GM19240 (cell line): ENCODE measurements around the gene LIPI.
"Not testable (repeated sequence)": the region's sequence is repeated elsewhere in the genome, so short reads cannot be mapped to it uniquely, and the experiment has no call there.

Experiments
- DNase-seq: peaks from one replicate; pipeline ENCODE4 v3.0.0; 2011; ENCODE audit warnings: low spot score; ENCODE audit not compliant: insufficient read length

LIPI gene

DNA sequence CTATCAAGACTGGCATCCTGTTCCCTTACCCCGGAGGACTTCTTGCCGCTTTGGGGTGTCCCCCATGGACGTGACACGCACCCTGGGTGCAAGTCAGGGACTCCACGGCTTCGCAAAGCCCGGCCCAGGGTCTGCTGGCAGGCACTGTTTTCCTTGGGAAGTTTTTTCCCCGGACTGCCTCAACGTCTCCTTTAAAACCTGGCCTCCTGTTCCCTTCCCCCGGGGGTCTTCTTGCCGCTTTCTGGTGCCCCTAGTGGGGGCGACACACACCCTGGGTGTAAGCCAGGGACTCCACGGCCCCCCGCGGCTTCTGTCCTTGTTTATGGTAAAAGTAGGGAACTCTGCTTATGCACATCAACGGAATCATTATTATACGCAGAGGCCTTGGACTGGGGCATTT, 136.6 kb downstream of the LIPI start:
- no peak for DNase-seq

DNA sequence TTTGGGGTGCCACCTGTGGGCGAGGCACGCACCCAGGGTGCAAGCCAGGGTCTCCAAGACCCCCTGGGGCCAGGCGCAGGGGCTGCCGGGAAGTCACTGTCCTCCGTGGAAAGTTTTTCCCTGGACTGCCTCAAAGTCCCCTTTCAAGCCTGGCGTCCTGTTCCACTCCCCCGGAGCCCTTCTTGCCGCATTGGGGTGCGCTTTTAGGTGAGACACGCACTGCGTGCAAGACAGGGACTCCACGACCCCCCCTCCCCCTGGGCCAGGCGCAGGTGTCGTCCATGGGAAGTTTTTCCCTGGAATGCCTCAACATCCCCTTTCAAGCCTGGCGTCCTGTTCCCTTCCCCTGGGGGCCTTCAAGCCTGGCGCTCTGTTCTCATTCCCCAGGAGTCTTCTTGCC, 137.1 kb downstream of the LIPI start:
- DNase-seq = no peak

DNA sequence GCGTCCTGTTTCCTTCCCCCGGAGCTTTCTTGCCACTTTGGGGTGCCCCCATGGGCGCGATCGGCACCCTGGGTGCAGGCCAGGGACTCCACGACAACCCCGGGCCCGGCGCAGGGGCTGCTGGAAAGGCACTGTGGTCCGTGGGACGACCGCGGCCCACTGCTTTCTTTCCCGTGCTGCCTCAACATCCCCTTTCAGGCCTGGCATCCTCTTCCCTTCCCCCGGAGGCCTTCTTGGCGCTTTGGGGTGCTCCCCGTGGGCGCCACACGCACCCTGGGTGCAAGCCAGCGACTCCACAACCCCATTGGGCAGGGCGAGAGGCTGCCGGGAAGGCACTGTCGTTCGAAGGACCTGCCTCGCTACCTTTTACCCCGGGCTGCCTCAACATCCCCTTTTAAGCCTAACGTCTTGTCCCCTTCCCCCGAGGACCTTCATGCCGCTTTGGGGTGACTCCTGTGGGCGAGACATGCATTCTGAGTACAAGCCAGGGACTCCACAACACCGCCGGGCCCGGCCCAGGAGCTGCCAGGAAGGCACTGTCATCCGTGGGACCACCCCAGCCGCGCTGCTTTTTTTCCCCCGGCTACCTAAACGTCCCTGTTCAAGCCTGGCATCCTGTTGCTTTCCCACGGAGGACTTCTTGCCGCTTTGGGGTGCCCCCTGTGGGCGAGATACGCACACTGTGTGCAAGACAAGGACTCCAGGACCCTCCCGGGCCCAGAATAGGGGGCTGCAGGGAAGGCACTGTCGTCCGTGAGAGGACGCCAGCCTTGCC, 137.8 kb downstream of the LIPI start:
- no peak for DNase-seq

DNA sequence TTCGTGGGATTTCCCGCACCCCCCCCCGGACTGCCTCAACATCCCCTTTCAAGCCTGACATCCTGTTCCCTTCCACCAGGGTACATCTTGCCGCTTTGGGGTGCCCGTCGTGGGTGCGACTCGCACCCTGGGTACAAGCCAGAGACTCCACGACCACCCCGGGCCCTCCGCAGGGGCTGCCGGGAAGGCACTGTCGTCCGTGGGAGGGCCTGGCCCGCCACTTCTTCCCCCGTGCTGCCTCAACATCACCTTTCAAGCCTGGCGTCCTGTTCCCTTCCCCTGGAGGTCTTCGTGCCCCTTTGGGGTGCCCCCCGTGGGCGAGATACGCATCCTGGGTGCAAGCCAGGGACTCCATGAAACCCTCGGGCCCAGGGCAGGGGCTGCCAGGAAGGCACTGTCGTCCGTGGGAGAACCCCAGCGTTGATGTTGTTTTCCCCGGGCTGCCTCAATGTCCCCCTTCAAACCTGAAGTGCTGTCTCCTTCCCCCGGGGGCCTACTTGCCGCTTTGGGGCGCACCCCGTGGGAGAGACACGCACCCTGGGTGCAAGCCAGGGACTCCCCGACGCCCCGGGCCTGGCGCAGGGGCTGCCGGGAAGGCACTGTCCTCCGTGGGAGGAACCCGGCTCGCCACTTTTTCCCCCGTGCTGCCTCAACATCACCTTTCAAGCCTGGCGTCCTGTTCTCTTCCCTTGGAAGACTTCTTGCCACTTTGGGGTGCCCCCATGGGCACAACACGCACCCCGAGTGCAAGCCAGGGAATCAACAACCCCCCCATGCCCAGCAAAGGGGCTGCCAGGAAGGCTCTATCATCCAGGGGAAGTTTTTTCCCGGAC, 138.6 kb downstream of the LIPI start:
- DNase-seq = no peak

DNA sequence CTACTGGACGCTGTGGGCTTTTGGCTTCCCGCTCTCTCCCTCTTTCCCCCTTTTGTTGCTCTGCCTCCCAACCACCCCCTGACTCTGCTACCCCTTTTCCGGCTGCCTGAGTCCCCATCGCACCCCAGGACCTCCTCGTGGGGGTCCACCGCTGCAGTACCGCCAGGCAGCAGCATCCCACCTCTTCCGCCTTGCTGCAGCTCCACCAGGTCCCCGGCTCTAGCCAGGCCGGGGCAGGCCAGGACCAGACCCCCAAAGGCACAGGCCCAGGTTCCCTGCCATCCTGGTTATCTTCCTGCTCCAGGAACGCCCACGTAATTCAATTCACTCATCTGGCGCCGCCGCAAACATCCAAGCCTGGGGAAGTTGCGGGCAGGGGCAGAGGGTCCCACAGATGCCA, 139.8 kb downstream of the LIPI start:
- no peak for DNase-seq

DNA sequence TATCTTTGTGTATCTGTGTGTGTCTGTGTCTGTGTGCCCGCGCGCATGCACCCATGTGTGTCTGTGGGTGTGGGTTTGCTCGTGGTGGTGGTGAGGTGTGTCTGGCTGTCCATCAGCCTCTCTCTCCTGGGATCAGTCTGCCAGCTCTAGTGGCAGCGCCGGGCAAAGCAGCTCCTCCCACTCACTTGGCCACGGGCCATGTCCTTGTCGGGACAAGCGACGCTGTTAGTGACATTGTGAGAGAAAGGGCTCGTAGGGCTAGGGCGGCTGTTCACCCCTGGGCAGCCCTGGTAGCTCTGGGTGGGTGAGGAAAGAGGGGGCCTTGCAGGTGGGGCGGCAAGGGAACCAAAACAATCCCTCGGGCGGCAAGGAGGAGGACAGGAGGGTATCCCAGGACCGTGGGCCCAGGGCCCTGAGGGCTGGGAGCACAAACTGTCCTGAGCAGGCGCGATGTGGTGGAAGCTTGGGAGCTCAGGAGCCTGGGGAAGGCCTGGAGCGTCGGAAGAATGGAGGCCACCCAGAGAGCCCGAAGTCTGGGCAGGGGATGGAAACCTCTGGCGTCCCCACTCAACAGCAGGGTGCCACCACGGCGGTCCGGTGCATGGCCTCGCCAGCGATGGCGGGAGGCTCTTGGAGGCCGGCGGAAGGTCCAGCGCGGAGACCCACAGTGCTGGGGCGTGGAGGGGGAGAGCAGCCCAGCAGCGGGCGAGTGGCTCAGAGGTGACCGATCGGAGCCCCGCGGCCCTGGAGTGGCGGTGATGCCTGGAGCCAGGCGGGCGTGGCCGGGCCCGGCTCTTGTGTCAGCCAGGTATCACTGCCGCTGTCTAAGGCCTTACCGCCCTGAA, 140.5 kb downstream of the LIPI start:
- DNase-seq = no peak

DNA sequence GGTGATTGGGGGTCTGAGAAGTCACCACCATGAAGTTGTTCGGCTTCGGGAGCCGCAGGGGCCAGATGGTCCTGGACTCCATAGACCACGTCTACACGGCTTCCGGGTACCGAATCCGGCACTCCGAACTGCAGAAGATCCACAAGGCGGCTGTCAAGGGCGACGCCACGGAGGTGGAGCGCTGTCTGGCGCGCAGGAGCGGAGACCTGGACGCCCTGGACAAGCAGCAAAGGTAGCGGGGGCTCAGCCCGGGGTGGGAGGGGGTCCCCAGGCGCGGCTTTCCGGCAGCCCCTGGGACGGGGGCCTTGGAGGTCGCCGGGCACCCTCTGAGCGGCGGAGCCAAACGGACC, 146.5 kb downstream of the LIPI start:
- DNase-seq = no peak

DNA sequence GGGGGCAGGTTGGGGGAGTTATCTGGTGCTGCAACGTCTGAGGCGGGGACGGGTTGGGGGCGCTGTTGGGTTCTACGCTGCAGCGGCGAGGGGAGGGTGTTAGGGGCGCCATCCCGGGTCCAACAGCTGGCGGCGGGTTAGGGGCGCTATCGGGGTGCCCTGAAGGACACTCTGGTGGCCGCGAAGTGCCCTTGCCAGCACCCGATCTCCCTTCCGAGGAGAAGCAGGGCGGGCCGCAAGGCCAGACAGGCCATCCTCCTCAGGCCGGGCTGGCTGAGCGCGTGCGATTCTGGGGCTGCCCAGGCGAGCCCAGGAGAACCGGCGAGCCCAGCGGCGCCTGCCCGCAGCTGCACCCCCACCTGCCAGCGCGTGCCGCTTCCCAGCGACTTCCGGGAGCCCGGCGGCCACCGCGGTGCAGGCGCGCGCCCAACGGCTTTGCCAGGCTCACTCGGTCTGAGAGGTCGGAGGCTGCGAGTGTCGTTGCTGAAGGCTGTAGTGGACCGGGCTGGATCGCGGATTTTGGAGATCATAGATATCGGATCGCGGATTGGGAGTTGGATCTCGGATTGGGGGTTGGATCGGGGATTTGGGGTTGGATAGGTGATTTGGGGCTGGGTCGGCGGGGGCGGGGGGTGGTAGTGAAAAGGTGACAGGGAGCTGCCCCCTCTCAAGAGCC, 147.0 kb downstream of the LIPI start:
- not testable (repeated sequence) for DNase-seq

DNA sequence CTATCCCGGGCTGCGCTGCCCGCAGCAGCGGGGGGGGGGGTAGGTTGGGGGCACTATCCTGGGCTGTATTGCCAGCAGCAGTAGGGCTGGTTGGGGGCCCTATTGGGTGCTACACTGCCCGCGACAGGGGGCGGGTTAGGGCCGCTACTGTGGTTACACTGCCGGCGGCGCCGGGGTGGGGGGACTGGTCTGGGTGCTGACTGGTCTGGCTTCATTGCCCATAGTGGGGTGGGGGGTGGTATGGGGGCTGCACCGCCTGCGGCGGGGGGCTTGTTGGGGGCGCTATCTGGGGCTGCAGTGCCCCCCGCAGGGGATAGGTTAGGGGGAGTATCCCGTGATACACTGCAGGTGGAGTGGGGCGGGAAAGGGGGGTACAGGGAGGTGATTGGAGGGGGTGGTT, 148.1 kb downstream of the LIPI start:
- not testable (repeated sequence) for DNase-seq

DNA sequence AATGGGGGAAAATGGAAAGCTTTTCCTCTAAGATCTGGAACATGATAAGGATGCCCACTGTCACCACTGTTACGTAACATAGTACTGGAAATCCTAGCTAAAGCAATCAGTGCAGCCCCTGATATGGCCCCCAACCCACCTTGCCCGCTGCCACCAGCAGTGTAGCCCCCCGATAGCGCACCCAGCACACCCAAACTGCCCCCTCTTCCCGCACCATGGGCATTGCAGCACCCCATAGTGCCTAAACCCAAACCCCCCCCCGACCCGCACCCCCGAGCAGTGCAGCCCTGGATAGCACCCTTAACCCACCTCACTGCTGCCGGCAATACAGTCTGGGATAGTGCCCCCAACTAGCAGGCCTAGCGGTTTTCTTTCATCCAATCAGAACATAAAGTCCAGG, 148.9 kb downstream of the LIPI start:
- DNase-seq = not testable (repeated sequence)

DNA sequence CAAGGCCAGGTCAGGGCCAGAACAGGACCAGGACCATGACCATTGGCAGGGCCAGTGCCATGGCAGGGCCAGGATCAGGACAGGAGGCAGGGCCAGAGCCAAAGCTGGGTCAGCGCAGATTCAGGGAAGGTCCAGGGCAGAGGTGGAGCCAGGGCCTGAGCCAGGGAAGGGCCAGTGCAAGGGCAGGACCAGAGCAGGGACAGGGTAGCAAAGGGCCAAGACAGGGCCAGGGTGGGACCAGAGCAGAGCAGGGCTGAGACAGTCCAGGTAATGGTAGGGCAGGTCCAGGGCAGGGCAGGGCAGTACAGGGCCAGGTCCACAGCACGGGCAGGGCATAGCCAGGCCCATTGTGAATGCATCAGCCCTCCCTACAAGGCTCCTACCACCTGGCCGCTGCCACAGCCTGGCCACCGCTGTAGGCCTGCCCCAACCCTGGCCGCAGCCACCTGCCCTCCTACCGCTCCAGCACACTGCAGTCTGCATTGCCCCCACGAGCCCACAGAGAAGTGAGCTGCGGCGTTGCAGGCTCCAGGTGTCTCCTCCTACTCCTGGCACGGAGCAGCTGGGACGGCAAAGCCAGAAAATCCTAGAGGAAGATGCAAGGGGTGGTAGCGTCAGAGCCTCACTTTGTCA, 151.6 kb downstream of the LIPI start:
- DNase-seq = not testable (repeated sequence)
